BJ (cell line): ENCODE measurements around the gene ZFYVE27. TPM values are rescaled to one million over a fixed set of nuclear protein-coding genes. Genes with fewer than 3 reads are reported as not detected.

ENCODE experiments used
- CTCF ChIA-PET: fragments of 350-600 bp; formaldehyde crosslinking; extraction: SDS; loops from one replicate; lab custom pipeline; 2021; ENCODE audit warnings: antibody characterized with exemption, inconsistent platforms; lab: Yijun Ruan, JAX
- POLR2A ChIA-PET: fragments of 300-600 bp; sonication (Branson Sonifier 250); formaldehyde crosslinking; extraction: SDS; loops from one replicate; lab custom pipeline; 2021; ENCODE audit warnings: antibody characterized with exemption; lab: Charles Lee
- DNase-seq: peaks from one replicate; pipeline ENCODE4 v3.0.0-alpha.2; 2011; ENCODE audit warnings: low read depth
- H3K27me3 ChIP-seq: 2 replicates; pipeline ENCODE4 v1.6.0; 2011; ENCODE audit warnings: low read length; ENCODE audit not compliant: control insufficient read depth, insufficient read depth
- H3K36me3 ChIP-seq: 2 replicates; pipeline ENCODE4 v1.5.1; 2011; ENCODE audit warnings: low read length; ENCODE audit not compliant: control insufficient read depth, insufficient read depth
- H3K4me3 ChIP-seq: 2 replicates; pipeline ENCODE4 v1.5.1; 2011; ENCODE audit warnings: low read depth, mild to moderate bottlenecking, control low read depth, low read length
- CTCF ChIP-seq: IDR thresholded peaks from 2 replicates; pipeline ENCODE4 v1.5.1; 2011; ENCODE audit warnings: low read depth, mild to moderate bottlenecking, control low read depth, inconsistent platforms, low read length, moderate library complexity; ENCODE audit not compliant: insufficient read depth
- polyA plus RNA-seq: library from polyadenylated mRNA; depleted of rRNA; stranded (reverse); fragments of >200 nt; gene quantifications from 2 replicates; pipeline ENCODE4 v1.2.3, GENCODE V29; 2011

Gene ZFYVE27
- polyA plus RNA-seq, 1 experiment: 22.9 TPM

GRCh38 chr10:97731346-97732051 lies 5.4 kb upstream of the ZFYVE27 start:
- CTCF ChIA-PET: interaction anchor here (0.8 to 16.1 kb wide), 14 partner anchors 8 to 160 kb away, joined by 3 to 517 read pairs (median 7); partner anchors contain the start of genes ANKRD2, AVPI1 and MARVELD1
- peak; percentile 82 for TF ChIP-seq CTCF
- Histone ChIP-seq H3K4me3 (no peak overlapping the region), H3K36me3 (no peaks in the 10 kb centered on the region), H3K27me3 (no peaks in the 10 kb centered on the region)
- DNase-seq: no peak
- POLR2A ChIA-PET: no interaction called here

- no peak for TF ChIP-seq CTCF
- Histone ChIP-seq H3K36me3 (no peaks in the 10 kb centered on the region), H3K27me3 (no peaks in the 10 kb centered on the region), H3K4me3 (no peak overlapping the region)
- POLR2A ChIA-PET: no interaction called here
- DNase-seq: no peak
- CTCF ChIA-PET: interaction anchor here (0.9 to 16.1 kb wide), 10 partner anchors 21 to 160 kb away, joined by 3 to 517 read pairs (median 15); partner anchors contain the start of genes ANKRD2, AVPI1 and MARVELD1
Measured at GRCh38 chr10:97732052-97732359, 4.9 kb upstream of the ZFYVE27 start.

- CTCF ChIA-PET: interaction anchor here (0.7 to 16.1 kb wide), 4 partner anchors 9 to 56 kb away, joined by 3 to 517 read pairs (median 58); partner anchors contain the start of gene MARVELD1
Measured at GRCh38 chr10:97733256-97733655, 3.7 kb upstream of the ZFYVE27 start.

GRCh38 chr10:97734021-97734420 lies 2.9 kb upstream of the ZFYVE27 start:
- CTCF ChIA-PET: interaction anchor here (1.1 to 16.1 kb wide), 4 partner anchors 23 to 57 kb away, joined by 3 to 517 read pairs (median 52); partner anchors contain the start of gene MARVELD1
- no peak for DNase-seq

More at GRCh38 chr10:97733256-97733655, 3.7 kb upstream of the ZFYVE27 start:
- Histone ChIP-seq H3K27me3 (no peaks in the 10 kb centered on the region), H3K36me3 (no peaks in the 10 kb centered on the region), H3K4me3 (no peak overlapping the region)
- TF ChIP-seq CTCF: no peak
- POLR2A ChIA-PET: no interaction called here
- no peak for DNase-seq

More at GRCh38 chr10:97734021-97734420, 2.9 kb upstream of the ZFYVE27 start:
- Histone ChIP-seq H3K27me3 (no peaks in the 10 kb centered on the region), H3K36me3 (peaks cover 2% of the 10 kb centered on the region; the same call in 1 of the 2 replicates), H3K4me3 (no peak overlapping the region)
- POLR2A ChIA-PET: no interaction called here
- no peak for TF ChIP-seq CTCF
